ENCODE data around the gene PLCB1.

DNA sequence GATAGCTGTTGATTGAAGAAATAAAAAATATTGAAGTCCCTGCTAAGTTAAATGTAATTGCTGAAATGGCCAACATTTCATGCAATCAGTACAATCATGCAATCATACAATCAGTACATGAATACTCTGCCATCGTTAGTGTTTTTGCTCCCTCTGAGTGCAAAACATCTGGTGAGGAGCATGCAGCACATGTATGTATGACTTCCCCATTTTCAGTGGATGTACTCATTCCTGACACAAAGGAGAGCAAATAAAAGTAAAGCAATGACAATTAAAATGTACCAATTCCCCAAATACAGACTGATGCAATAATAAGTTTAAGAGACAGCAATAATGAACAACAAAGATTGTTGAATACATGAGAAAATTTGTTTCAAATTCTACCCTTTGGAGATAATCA is 140.7 kb downstream of the PLCB1 start:
- TF ChIP-seq, protein P1, sequence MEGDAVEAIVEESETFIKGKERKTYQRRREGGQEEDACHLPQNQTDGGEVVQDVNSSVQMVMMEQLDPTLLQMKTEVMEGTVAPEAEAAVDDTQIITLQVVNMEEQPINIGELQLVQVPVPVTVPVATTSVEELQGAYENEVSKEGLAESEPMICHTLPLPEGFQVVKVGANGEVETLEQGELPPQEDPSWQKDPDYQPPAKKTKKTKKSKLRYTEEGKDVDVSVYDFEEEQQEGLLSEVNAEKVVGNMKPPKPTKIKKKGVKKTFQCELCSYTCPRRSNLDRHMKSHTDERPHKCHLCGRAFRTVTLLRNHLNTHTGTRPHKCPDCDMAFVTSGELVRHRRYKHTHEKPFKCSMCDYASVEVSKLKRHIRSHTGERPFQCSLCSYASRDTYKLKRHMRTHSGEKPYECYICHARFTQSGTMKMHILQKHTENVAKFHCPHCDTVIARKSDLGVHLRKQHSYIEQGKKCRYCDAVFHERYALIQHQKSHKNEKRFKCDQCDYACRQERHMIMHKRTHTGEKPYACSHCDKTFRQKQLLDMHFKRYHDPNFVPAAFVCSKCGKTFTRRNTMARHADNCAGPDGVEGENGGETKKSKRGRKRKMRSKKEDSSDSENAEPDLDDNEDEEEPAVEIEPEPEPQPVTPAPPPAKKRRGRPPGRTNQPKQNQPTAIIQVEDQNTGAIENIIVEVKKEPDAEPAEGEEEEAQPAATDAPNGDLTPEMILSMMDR (conservative IDR thresholded peaks at IDR 0.05 in 1 of 2, IDR thresholded peaks at IDR 0.05 in 1 of 2; ENCODE audit: extremely low read depth in 1 of 2, insufficient read depth in 1 of 2, low read depth in 1 of 2, low read length in 2 of 2), result no peak
- TF ChIP-seq EZH2 (IDR thresholded peaks at IDR 0.05; ENCODE audit: borderline replicate concordance, low read length), result no peak
